Cardiac septum (tissue), 1 donor: ENCODE data around the gene INS. TPM values are rescaled to one million over a fixed set of nuclear protein-coding genes. Genes with fewer than 3 reads are reported as not detected.
"Not testable (repeated sequence)": the region's sequence is repeated elsewhere in the genome, so short reads cannot be mapped to it uniquely, and the experiment has no call there.

Experiments used
- DNase-seq: peaks from one replicate; pipeline ENCODE4 v3.0.0-alpha.2; 2020; ENCODE audit warnings: low spot score
- intact Hi-C: fragments of 100-400 bp; cut with DNase I; formaldehyde crosslinking; loops from one replicate; pipeline ENCODE4 v1.14.0; 2022
- total RNA-seq: library from RNA; stranded (reverse); fragmentation: NEBNext Ultra II Directional; extraction: Animal tissue kit (Norgen Biotek cat#: 25700); gene quantifications from one replicate; pipeline ENCODE4 v1.2.1, GENCODE V29; 2021
- donor health status: DM: no; HTN: no; CAD: no.

The INS gene
- total RNA-seq, 1 donor from 2014 or later = not detected

DNA sequence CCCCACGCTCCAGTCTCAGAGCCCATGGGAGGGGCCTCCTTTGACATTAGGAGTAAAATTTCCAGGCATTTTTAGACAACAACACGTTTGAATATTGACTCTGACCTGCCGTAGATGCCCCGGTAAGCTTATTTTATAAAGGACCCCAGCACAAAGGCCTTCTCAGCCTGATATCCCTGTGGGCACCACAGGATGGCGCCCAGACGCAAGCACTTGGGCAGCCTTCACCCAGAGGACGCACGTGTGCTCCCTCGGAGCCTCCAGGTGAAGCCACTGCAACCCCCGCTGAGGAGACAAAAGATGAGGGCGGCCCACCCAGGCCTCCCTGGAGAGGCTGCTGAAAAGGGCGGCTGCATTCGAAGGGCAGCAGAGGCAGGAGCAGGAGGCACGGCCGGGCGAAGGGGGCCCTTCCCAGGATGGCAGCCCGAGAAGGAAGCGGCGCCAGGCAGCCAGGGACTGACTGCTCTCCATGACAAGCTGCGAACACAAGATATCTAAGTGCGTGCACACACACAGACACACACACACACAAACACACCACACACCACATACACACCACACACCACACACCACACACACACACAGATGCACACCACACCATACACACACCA, 25.8 kb upstream of the INS start:
- intact Hi-C loops = loop anchor here (2.0 kb wide), 1 partner anchor 234 kb away; no protein-coding TSS in a partner anchor
- no peak for DNase-seq

DNA sequence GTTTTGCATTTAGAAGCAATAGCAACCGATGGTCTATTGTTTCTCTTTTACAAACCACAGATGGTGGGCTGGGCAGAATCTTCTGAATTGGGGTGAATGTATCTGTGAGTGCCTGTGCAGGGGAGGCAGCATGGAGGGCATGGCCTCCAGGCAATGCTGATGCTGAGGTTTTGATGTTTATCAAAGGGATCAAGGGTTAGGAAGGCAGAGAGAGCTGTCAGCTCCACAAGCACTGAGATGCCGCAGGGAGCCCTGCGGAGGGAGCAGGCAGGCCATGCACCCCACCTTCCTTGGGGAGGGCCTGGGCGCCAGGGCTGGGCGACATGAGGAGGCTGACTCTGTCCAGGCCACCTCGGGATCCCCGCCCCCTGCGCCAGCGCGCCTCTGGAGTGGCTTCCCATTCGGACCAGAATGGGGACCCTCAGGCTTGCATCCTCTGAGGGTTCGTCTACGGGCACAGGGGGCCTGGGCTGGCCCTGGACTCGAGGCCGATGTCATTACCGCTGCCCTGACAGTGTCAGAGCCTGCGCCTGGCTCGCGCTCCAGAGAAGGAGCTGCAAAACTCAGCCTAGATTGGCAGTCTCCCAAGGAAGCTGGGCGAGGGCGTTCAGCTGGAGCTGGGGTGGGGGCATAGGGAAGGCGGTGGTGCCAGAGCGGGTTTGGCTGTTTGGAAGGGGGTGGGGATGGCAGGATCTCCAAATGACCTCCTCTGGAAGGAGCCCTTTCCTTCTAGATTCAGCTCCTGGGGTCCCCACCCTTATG, 24.5 kb upstream of the INS start:
- intact Hi-C loops = loop anchor here (2.0 kb wide), 1 partner anchor 235 kb away; no protein-coding TSS in a partner anchor

DNA sequence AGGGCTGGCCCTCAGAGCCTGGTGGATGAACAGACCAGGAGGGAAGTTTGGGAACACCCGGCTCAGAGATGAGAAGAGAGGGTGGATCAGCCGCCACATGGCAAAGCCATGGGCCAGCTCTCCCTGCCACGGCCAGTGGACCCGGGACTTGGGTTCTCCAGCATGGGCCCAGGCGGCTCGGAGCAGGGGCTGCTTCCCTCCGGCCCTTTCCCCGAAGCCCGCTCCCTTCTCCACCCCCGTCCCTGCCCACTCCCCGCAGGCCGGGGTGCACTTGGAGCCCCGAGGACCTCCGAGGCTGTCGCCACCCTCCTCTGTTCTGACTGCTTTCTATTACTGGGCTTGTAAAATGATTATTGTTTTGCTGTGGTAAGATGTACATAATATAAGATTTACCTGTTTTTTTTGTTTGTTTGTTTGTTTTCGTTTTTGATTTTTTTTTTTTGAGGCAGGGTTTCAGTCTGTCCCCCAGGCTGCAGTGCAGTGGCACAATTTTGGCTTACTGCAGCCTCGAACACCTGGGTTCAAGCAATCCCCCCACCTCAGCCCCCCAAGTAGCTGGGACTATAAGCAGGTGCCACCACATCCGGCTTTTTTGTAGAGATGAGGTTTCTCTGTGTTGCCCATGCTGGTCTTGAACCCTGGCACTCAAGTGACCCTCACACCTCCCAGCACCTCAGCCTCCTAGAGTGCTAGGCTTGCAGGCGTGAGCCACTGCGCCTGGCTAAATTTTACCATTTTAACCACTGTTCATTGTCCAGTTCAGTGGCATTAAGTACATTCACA, 21.9 kb upstream of the INS start:
- DNase-seq = no peak
- intact Hi-C loops = no loop called here

More for the DNA sequence above, 24.5 kb upstream of the INS start:
- DNase-seq = no peak

DNA sequence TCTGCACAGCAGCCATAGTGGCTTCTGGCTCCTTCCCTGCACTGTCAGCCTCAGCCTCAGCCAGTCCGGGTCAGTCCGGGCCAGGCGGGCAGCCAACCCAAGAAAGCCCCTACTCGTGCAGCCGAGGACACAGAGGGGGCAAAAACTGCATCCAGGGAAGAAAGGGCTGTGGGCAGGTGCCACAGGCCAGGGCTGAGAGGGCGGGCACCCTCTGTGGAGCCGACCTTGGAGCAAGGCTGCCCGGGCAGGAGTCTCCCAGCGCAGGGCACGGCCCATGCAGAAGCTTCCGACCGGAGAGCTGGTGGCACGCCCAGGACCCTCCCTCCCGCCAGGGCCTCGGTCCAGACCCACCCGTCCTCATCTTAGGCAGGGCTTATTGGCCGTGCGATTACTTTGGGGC, 21.1 kb upstream of the INS start:
- DNase-seq = no peak
- intact Hi-C loops = no loop called here

DNA sequence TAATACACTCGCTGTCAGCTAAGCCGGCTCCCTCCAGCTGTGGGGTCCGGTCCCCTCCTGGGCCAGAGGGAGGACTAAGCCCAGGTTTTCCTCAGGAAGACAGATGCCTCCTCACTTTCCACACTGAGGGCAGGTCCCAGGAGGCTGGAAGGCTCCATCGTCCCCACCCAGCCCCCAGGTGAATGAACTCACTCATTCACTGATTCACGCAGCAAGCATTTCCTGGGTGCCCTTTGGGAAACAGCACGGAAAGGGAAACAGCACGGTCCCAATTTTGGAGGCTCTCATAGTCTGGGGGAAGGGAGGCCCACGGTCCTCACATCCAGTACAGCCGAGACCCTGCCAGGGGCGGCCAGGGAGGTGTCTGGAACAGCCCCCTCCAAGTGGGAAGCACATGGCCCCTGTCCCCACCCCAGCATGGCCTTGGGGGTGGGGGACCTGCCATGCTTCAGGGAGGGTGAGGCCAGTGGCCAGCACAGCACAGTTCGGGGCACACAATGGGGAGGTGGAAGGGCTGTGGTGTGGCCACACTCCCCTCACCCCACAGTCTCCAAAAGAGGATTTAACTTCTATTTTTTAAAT, 19.9 kb upstream of the INS start:
- no peak for DNase-seq
- intact Hi-C loops = no loop called here

DNA sequence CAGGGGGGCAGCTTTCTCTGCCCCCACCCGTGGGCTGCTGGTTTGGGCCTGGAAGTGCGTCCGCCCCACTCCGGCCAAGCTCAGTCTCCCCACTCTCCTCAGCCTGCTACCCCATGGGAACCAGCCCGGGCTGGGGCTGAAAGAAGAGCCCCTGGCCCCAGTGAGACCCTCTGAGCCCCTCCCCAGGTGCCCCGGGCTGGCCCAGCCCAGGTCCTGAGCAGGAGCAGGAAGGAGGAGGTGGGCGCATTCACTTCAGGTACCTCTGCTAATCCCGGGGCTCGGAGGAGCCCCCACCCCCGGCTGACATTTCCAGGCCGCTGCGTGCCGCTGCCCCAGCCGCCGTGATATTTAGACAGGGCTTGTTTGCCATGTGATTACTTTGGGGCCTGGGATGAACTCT, 19.3 kb upstream of the INS start:
- no peak for DNase-seq

DNA sequence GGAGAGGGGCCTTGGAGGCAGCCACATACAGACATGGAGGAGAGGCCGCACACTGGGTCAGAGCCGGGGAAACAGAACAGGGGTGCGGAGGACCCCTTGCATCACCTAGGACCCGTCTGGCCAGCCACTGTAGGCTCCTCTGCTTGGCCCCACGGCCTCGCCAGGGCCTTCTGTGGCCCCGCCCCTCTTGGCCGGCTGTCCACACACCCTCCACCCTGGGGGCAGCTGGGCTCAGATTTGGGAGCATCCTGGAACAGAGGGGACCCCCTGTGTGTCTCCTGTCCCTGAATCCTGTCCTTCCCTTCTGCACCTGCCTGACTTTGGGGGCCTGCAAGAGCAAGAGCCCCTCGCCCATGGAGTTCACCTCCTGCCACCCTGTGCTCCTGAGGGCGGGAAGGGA, 18.5 kb upstream of the INS start:
- intact Hi-C loops = no loop called here
- no peak for DNase-seq

More for the DNA sequence above, 19.3 kb upstream of the INS start:
- intact Hi-C loops = no loop called here

DNA sequence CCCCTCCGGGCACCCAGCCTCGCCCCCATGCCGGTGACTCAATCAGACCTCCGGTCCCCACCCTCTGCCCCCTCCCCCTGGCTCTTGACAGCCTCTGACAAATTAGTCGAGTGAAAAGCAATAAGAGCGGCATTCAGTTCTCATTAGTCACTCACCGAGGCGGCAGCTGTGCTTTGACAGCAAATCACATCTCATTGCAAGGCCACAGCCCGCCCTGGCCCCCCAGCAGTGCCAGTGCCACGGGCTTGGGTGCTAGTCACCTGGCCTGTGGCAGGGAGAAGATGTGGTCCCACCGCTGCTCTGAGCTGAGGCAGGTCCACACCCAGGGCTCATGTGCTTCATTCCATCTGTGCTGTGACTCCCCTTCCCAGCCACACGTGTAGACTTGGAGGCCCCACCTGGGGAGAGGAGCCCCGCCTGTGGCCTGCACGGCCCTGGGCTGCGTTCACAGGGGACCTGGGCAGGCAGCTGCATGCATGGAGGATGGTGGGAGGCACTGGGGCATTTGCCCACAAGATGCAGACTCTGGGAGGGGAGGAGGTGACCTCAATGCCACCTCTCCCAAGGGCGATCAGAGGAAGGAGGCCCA, 18.0 kb upstream of the INS start:
- no peak for DNase-seq

DNA sequence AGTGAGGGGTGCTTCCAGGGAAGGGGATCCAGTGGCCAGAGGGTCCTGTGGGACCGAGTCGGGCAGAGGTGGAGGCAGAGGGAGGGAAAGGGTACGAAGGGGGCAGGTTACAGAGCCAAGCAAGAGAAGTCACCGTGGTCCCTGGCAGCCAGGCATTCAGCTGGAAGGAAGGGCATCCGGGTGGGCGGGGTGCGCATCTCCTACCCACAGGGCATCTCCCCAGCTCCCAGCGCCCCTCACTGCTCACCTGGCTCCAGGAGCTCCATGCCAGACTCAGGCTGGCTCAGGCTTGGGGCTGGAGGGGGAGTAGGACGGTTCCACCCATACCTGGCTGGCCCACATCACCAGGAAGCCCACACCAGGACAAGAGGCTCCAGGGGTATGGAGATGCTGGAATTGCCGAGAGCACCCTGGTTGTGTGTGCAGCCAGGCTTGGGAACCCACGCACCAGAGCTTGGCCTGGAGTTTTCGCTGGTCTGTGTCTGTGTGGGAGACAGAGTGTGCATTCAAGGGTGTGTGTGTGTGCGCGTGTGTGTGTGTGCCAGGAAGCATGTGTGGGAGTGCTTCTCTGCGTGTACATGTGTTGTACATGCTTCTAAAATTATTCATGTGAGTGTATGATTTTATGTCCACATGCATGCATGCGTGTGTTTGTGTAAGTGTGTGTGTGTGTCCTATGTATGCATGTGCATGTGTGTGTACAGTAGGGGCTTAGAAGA, 17.2 kb upstream of the INS start:
- intact Hi-C loops, DNase-seq: not testable (repeated sequence)

More for the DNA sequence above, 18.0 kb upstream of the INS start:
- intact Hi-C loops = no loop called here

DNA sequence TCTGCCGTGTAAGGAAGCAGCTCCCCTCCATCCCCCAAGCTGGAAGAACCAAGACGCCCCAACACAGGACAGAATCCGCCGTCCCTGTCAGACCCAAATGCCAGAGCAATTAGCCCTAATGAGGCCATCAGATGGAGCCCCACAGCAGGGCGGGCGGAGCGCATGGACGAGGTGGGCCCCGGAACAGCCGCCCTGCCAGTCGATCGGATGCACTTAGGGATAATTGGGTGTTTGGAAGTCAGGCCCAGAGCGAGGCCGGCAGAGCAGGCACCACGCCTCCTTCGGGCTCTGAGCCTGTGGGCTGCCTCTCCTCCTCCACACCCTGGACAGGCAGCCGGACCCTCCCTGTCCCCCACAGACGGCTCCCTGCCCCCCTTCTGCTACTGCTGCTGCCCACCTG, 16.1 kb upstream of the INS start:
- no peak for DNase-seq
- intact Hi-C loops = no loop called here

DNA sequence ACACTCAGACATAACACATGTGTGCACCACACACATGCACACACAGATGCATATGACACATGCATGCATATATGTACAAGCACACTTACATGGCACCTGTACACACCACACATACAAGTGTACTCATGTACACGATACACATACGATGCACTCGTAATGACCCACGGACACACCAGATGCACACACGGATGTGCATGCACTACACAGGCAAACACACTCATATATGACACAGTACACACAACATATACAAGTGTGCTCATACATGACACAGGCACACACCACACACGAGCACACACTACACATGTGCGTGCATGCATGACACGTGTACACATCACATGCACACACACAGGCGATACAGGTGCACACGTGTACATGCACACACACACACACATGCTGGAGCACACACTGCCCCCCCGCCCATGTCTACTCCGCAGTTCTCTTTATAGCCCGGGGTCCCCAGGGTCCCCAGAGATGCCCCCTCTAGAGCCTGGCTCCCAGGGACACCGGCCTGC, 15.4 kb upstream of the INS start:
- no peak for DNase-seq
- intact Hi-C loops = no loop called here

DNA sequence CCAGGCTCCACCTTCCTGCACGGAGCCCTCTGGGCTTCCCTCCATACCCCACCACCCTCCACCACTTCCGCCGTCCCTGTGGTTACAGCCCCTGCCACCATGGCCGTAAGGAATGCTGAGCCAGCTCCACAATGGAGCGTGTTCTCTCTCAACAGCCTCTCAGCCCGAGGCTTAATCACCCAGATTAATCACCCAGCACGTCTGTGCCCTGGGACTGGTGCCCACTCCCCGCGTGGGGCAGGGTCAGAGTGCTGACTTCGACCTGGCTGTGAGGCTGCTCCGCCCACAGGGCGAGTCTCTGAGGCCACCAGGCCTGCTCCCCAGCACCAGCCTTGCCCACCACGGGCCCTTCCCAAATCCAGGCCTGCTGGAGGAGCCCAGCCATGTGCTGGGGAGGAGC, 14.7 kb upstream of the INS start:
- DNase-seq = no peak
- intact Hi-C loops = no loop called here

DNA sequence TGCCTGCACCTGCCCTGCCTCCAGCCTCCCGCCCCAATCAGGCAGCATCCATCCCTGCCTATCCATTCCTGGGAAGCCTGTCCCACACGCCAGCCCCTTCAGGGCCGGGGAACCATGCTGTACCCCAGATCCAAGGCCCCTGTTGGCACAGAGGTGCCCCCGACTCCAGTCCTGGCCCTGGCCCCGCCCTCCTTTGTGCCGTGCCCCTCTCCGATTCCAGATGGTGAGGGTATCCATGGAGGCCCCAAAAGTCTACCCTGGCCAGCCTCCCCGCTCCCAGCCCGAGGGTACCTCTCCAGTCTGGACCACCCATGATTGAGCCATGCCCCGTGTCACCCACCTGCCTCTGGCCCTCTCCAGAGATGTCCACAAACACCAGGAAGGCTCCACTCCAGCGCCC, 13.4 kb upstream of the INS start:
- intact Hi-C loops = no loop called here
- no peak for DNase-seq

DNA sequence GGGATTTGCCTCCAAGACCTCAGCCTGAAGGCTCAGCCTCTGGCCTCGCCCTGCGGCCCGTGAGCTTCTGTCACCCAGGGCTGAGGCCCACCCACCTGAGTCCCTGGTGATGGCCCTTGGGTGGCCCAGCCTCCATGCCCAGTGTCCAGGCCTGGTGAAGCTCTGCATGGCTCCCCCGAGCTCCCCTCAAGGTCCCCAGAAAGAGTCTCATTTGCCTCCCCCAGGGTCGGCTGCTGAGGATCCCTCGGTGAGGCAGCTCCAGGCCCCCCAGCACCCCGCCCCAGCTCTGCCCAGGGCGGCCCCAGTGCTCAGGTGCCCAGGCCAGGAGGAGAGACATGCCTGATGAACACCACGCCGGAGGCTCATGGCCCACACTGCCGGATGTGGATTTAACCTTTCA, 12.8 kb upstream of the INS start:
- intact Hi-C loops = no loop called here
- no peak for DNase-seq

DNA sequence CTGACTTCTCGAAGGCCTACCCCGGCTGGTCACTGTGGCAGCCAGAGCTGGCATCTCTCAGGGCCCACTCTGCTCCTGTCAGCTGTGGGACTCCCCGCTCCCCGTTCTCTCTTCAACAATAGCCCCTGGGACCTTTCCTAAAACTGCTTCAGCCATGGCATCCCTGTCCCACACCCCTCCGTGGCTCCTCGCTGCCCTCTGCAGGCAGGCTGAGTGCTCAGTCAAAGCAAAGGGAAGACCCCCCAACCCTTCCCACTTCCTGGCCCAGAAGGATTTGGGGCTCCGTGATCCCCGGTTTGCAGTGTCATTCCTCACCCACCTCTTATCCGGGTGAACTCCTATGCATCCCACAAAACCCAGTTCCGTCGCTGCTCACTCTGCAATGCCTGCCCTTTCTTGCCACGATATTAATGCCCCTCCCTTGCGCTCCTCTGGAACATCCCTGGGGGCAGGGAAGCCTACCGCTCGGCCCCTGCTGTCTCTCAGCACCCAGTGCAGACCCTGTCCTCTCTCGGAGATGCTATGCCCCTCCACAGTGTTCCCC, 12.2 kb upstream of the INS start:
- intact Hi-C loops = no loop called here
- no peak for DNase-seq

DNA sequence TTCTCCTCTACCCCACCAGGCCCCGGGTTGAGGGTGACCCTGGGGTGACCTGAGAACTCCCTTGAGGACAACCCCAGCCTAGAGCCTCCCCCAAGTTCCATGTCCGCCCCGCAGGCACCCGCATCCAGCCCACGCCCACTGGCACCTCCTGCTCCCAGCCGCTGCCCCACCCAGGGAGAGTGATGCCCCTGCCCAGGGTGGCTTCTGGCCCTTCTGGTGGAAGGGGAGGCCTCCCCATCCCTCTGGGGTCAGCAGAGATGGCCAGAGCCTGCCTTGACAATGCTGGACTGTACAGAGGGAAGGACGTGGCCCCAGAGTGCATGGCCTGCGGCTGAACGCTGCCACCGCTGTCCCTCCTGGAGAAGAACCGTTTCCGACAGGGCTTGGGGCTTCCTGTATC, 11.7 kb upstream of the INS start:
- no peak for DNase-seq

DNA sequence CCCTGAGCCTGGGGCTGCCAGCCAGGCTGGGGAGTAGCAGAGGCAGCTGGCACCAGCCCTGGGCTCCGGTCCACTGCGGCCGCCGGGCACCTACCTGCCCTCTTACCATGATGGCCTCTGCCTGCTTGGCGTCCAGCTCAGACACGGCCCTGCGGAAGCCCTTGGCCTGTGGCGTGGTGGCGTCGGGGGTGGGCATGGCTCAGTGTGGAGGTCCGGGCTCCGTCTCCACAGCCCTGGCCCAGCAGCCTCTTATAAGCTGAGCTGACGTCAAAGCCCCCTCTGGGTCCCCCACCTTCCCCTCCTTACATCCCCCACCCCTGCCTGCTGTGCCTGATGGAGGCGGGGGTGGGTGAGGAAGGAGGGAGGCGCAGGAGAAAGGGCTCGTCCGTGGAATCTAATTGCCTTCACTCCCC, 10.6 kb upstream of the INS start, which contains the start of gene TH:
Gene TH (minus strand): TSS at position 225 of the 413 bp plus-strand sequence. CDS start 29 bp downstream, at position 196.
- DNase-seq = no peak
- intact Hi-C loops = no loop called here

More for the DNA sequence above, 11.7 kb upstream of the INS start:
- intact Hi-C loops = no loop called here
